Measurements from ENCODE around the gene OGFOD3.

DNA sequence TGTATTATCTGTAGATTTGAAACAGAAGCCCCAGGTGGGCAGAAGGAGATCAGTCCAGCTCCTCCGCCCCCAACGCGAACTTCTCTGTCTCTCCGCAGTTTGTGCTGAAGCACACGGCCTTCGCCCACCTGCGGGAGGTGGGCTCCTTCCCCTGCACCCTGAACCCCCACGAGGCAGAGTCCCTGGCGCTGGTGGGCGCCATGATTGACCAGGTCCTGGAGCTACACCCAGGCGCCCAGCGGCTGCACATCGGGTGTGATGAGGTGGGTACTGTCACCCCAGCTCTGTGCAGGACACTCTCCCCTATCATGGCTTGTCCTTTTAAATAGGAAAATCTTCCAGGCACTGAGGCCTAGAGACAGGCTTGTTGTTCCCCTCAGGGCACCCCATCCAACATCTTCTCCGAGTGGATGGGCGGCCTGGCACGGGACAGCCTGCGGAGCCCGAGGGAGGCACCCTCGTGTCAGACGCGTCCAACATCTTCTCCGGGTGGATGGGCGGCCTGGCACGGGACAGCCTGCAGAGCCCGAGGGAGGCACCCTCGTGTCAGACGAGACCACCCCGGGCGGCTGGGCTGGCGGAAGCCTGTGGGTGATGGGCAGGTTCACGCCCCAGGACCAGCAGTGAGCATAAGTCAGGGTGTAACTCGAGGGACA is 15.3 kb upstream of the OGFOD3 start:
- TF ChIP-seq, protein P1, sequence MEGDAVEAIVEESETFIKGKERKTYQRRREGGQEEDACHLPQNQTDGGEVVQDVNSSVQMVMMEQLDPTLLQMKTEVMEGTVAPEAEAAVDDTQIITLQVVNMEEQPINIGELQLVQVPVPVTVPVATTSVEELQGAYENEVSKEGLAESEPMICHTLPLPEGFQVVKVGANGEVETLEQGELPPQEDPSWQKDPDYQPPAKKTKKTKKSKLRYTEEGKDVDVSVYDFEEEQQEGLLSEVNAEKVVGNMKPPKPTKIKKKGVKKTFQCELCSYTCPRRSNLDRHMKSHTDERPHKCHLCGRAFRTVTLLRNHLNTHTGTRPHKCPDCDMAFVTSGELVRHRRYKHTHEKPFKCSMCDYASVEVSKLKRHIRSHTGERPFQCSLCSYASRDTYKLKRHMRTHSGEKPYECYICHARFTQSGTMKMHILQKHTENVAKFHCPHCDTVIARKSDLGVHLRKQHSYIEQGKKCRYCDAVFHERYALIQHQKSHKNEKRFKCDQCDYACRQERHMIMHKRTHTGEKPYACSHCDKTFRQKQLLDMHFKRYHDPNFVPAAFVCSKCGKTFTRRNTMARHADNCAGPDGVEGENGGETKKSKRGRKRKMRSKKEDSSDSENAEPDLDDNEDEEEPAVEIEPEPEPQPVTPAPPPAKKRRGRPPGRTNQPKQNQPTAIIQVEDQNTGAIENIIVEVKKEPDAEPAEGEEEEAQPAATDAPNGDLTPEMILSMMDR (IDR thresholded peaks at IDR 0.05), result no peak
- no peak for TF ChIP-seq POLR2A (IDR thresholded peaks at IDR 0.05)
